IMR-90 (cell line): Measurements from ENCODE around the gene FAM13B. TPM values are rescaled to one million over a fixed set of nuclear protein-coding genes. Genes with fewer than 3 reads are reported as not detected.

Experiments
- ATAC-seq: fragments of 200-7000 bp; cut with Tn5 transposase; 2 replicates; pipeline ENCODE4 v1.9.1; 2020; ENCODE audit warnings: low read depth, mild to moderate bottlenecking, moderate library complexity
- BruUV-seq: library from RNA; stranded (reverse); fragments of 400-500 nt; replicated peaks from 2 replicates; lab custom pipeline; 2021; lab: Mats Ljungman, UMichigan
- CTCF ChIA-PET: fragments of 300-600 bp; formaldehyde crosslinking; extraction: SDS; loops from one replicate; lab custom pipeline; 2021; ENCODE audit warnings: antibody characterized with exemption; lab: Yijun Ruan, JAX
- POLR2A ChIA-PET: fragments of 300-600 bp; sonication (Branson Sonifier 250); formaldehyde crosslinking; loops from one replicate; lab custom pipeline; 2022; ENCODE audit warnings: antibody characterized with exemption; ENCODE audit not compliant: unreplicated experiment; lab: Charles Lee
- DNase-seq: peaks from one replicate; pipeline ENCODE4 v3.0.0; 2013
- H2AFZ ChIP-seq: replicated peaks from 2 replicates; pipeline ENCODE3; 2013; ENCODE audit warnings: low read length, mild to moderate bottlenecking; ENCODE audit not compliant: poor library complexity
- H2AK5ac ChIP-seq: 2 replicates; pipeline ENCODE4 v1.6.1; 2013; ENCODE audit warnings: low read depth, low read length, inconsistent platforms
- H2AK9ac ChIP-seq: replicated peaks from 2 replicates; pipeline ENCODE3; 2013; ENCODE audit warnings: mild to moderate bottlenecking, low read depth, low read length, moderate library complexity; ENCODE audit not compliant: poor library complexity
- H2BK120ac ChIP-seq: 2 replicates; pipeline ENCODE4 v1.6.1; 2013; ENCODE audit warnings: low read depth, low read length, inconsistent platforms
- H2BK15ac ChIP-seq: 3 replicates; pipeline ENCODE4 v1.6.1; 2013; ENCODE audit warnings: low read depth, low read length, inconsistent platforms
- H2BK20ac ChIP-seq: 2 replicates; pipeline ENCODE4 v1.6.1; 2013; ENCODE audit warnings: low read depth, mild to moderate bottlenecking, inconsistent platforms, low read length, moderate library complexity
- H2BK5ac ChIP-seq: 2 replicates; pipeline ENCODE4 v1.6.1; 2013; ENCODE audit warnings: mild to moderate bottlenecking, low read depth, low read length, inconsistent platforms; ENCODE audit not compliant: poor library complexity, severe bottlenecking
- H3K14ac ChIP-seq: replicated peaks from 2 replicates; pipeline ENCODE4 v1.6.1; 2013; ENCODE audit warnings: low read depth, low read length, inconsistent platforms
- H3K18ac ChIP-seq: 2 replicates; pipeline ENCODE4 v1.6.1; 2013; ENCODE audit warnings: low read depth, low read length, control low read depth
- H3K23ac ChIP-seq: 2 replicates; pipeline ENCODE4 v1.6.1; 2013; ENCODE audit warnings: low read depth, low read length, inconsistent platforms
- H3K27ac ChIP-seq: 2 replicates; pipeline ENCODE4 v1.5.1; 2013; ENCODE audit warnings: mild to moderate bottlenecking, control low read depth, low read length; ENCODE audit not compliant: insufficient read depth
- H3K27me3 ChIP-seq: 2 replicates; pipeline ENCODE4 v1.6.1; 2013; ENCODE audit warnings: low read length; ENCODE audit not compliant: control insufficient read depth, insufficient read depth
- H3K36me3 ChIP-seq: 2 replicates; pipeline ENCODE4 v1.6.1; 2013; ENCODE audit warnings: low read length, mixed read lengths; ENCODE audit not compliant: control insufficient read depth, insufficient read depth
- H3K4ac ChIP-seq: 2 replicates; pipeline ENCODE4 v1.6.1; 2013; ENCODE audit warnings: low read depth, low read length, inconsistent platforms
- H3K4me1 ChIP-seq: 2 replicates; pipeline ENCODE4 v1.6.1; 2013; ENCODE audit warnings: low read length, mixed read lengths; ENCODE audit not compliant: control insufficient read depth, insufficient read depth
- H3K4me2 ChIP-seq: 2 replicates; pipeline ENCODE4 v1.6.1; 2013; ENCODE audit warnings: low read depth, mild to moderate bottlenecking, control low read depth, low read length, moderate library complexity
- H3K4me3 ChIP-seq: 2 replicates; pipeline ENCODE4 v1.5.1; 2013; ENCODE audit warnings: low read depth, mild to moderate bottlenecking, control low read depth, low read length, moderate library complexity; ENCODE audit not compliant: insufficient read depth
- H3K56ac ChIP-seq: 2 replicates; pipeline ENCODE4 v1.6.1; 2013; ENCODE audit warnings: low read length, inconsistent platforms; ENCODE audit not compliant: insufficient read depth; ENCODE audit errors: extremely low read depth
- H3K79me1 ChIP-seq, 2 experiments: 2 replicates each; pipeline ENCODE4 v1.6.1; 2013; ENCODE audit warnings: low read length in 2 of 2, inconsistent platforms in 1 of 2, low read depth in 1 of 2
- H3K9ac ChIP-seq: 2 replicates; pipeline ENCODE4 v1.6.1; 2013; ENCODE audit warnings: low read depth, low read length, control low read depth
- H3K9me1 ChIP-seq: 2 replicates; pipeline ENCODE4 v1.6.1; 2013; ENCODE audit warnings: low read length, inconsistent platforms; ENCODE audit not compliant: insufficient read depth
- H3K9me3 ChIP-seq: 2 replicates; pipeline ENCODE4 v1.6.1; 2013; ENCODE audit warnings: low read length; ENCODE audit not compliant: control insufficient read depth, insufficient read depth
- H4K20me1 ChIP-seq: 2 replicates; pipeline ENCODE4 v1.6.1; 2013; ENCODE audit warnings: low read length, inconsistent platforms; ENCODE audit not compliant: insufficient read depth
- H4K5ac ChIP-seq: 2 replicates; pipeline ENCODE4 v1.6.1; 2013; ENCODE audit warnings: mild to moderate bottlenecking, low read depth, low read length, control low read depth
- H4K8ac ChIP-seq, 2 experiments: 2 replicates each; pipeline ENCODE4 v1.6.1; 2013; ENCODE audit warnings: low read depth in 2 of 2, low read length in 2 of 2, control low read depth in 1 of 2, inconsistent platforms in 1 of 2
- H4K91ac ChIP-seq: 2 replicates; pipeline ENCODE4 v1.6.1; 2013; ENCODE audit warnings: low read depth, low read length, inconsistent platforms; ENCODE audit not compliant: insufficient read depth
- BHLHE40 ChIP-seq: fragments of 150-350 bp; IDR thresholded peaks from 2 replicates; pipeline ENCODE4 v1.6.1; 2016; ENCODE audit warnings: mild to moderate bottlenecking, low read depth, low read length
- MAFK ChIP-seq: IDR thresholded peaks from 2 replicates; pipeline ENCODE4 v1.6.1; 2012; ENCODE audit warnings: low read depth, low read length, improper control_type of control experiment
- MAZ ChIP-seq: IDR thresholded peaks from 2 replicates; pipeline ENCODE4 v1.6.1; 2012; ENCODE audit warnings: low read depth, mild to moderate bottlenecking, low read length, improper control_type of control experiment, moderate library complexity, borderline replicate concordance
- NFE2L2 ChIP-seq: fragments of 150-350 bp; IDR thresholded peaks from 2 replicates; pipeline ENCODE4 v1.6.1; 2016; ENCODE audit warnings: low read depth, mild to moderate bottlenecking, low read length
- RCOR1 ChIP-seq: IDR thresholded peaks from 2 replicates; pipeline ENCODE4 v1.6.1; 2012; ENCODE audit warnings: mild to moderate bottlenecking, low read length, improper control_type of control experiment; ENCODE audit not compliant: insufficient replicate concordance
- WGBS, 2 experiments: methylation state at CpG; one replicate each; pipeline versions ENCODE4 v1.1.5 to v1.1.7; 2013; ENCODE audit warnings: missing lambda C conversion rate in 2 of 2; ENCODE audit not compliant: insufficient read length in 1 of 2; ENCODE audit errors: extremely low coverage in 2 of 2; 5-methylcytosine and 5-hydroxymethylcytosine counted together
- dilution Hi-C: fragments of 300-500 bp; cut with HindIII; formaldehyde crosslinking; loops from one replicate; pipeline ENCODE4 v1.14.3; 2018; ENCODE audit warnings: low sequenced_read_pairs; ENCODE audit not compliant: unreplicated experiment
- in situ Hi-C: fragments of 300-500 bp; cut with MboI; formaldehyde crosslinking; loops from 3 replicates; pipeline ENCODE4 v1.14.3; 2019; ENCODE audit warnings: low sequenced_read_pairs, inconsistent platforms, mixed read lengths
- intact Hi-C: fragments of 100-400 bp; cut with micrococcal nuclease; formaldehyde crosslinking; loops from 2 replicates; pipeline ENCODE4 v1.10.0; 2022
- polyA plus RNA-seq, 3 experiments: library from polyadenylated mRNA; depleted of rRNA; stranded (reverse); fragments of >200 nt; gene quantifications; 2 replicates each; pipeline ENCODE4 v1.2.3, GENCODE V29; 2012; ENCODE audit warnings: low replicate concordance in 1 of 3
- total RNA-seq: library from RNA; depleted of rRNA; stranded (reverse); fragments of >200 nt; gene quantifications from 2 replicates; pipeline ENCODE4 v1.2.3, GENCODE V29; 2012

The FAM13B gene
- total and polyA plus RNA-seq, 2 of the 4 experiments (the other 2 are of a cell fraction) = 14.6 to 15.1 TPM

DNA sequence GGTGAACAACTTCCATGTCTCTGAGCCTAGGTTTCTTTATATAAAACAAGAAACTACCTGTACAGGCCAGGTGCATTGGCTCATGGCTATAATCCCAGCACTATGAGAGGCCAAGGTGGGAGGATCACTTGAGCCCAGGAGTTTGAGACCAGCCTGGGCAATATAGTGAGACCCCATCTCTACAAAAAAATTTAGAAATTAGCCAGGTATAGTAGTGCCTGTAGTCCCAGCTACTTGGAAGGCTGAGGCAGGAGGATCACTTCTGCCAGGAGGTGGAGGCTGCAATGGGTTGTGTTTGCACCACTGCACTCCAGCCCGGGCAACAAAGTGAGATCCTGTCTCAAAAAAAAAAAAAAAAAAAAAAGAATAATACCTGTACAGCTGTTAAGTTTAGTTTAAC is 11.1 kb downstream of the FAM13B start:
- Histone ChIP-seq H2BK15ac (no peak overlapping the region), H3K9me1 (peaks cover 4% of the 10 kb centered on the region), H3K23ac (no peak overlapping the region), H2BK20ac (no peak overlapping the region), H3K36me3 (peaks cover 9% of the 10 kb centered on the region), H4K91ac (no peak overlapping the region), H3K4me1 (peaks cover 2% of the 10 kb centered on the region; the same call in 1 of the 2 replicates), H3K56ac (no peak overlapping the region), H4K5ac (no peak overlapping the region), H3K79me1 (peaks cover 17 to 24% of the 10 kb centered on the region in 2 experiments), H2AK9ac (no peak overlapping the region), H2BK120ac (no peak overlapping the region), H4K20me1 (peaks cover 42% of the 10 kb centered on the region), H4K8ac (no peak overlapping the region), H3K9me3 (no peaks in the 10 kb centered on the region), H3K27me3 (no peaks in the 10 kb centered on the region), H2AK5ac (no peak overlapping the region), H3K4ac (no peak overlapping the region), H3K4me3 (no peak overlapping the region), H2AFZ (no peak overlapping the region), H2BK5ac (no peak overlapping the region), H3K4me2 (no peak overlapping the region), H3K14ac (no peak overlapping the region), H3K18ac (no peak overlapping the region), H3K27ac (no peak overlapping the region), H3K9ac (no peak overlapping the region)
- POLR2A ChIA-PET = no interaction called here
- ATAC-seq (no peak), DNase-seq (no peak)
- no peak for TF ChIP-seq MAZ
- no peak for TF ChIP-seq NFE2L2
- TF ChIP-seq RCOR1 = no peak
- no peak for TF ChIP-seq BHLHE40
- TF ChIP-seq MAFK = no peak
- intact Hi-C loops (no loop called here), dilution Hi-C loops (no loop called here), in situ Hi-C loops (no loop called here)
- BruUV-seq = no TSS peak
- no CpG with 5 or more reads among the region's 1 CpG for WGBS, 2 experiments
- CTCF ChIA-PET = interaction anchor here (1.0 to 1.4 kb wide), 2 partner anchors 10 to 15 kb away, joined by 3 to 5 read pairs; no protein-coding TSS in a partner anchor
